Measurements from ENCODE around the gene RUFY3.

RUFY3 gene

GRCh38 chr4:70746179-70746839, 24.5 kb downstream of the RUFY3 start:
- no peak overlapping the region for H3K27ac ChIP-seq
- TF ChIP-seq ZFX (IDR thresholded peaks at IDR 0.05) (no peak), CTCF (conservative IDR thresholded peaks at IDR 0.05) (no peak)

- no peak overlapping the region for H3K27ac ChIP-seq
- TF ChIP-seq CTCF (conservative IDR thresholded peaks at IDR 0.05), result no peak
- TF ChIP-seq ZFX (IDR thresholded peaks at IDR 0.05), result no peak
Measured at GRCh38 chr4:70747874-70748273, 26.1 kb downstream of the RUFY3 start.

GRCh38 chr4:70749313-70749712, 27.5 kb downstream of the RUFY3 start:
- TF ChIP-seq CTCF (conservative IDR thresholded peaks at IDR 0.05) (no peak), ZFX (IDR thresholded peaks at IDR 0.05) (no peak)
- no peak overlapping the region for H3K27ac ChIP-seq

GRCh38 chr4:70752236-70752635, 30.5 kb downstream of the RUFY3 start:
- H3K27ac ChIP-seq, result no peak overlapping the region

GRCh38 chr4:70753630-70754029, 31.9 kb downstream of the RUFY3 start:
- TF ChIP-seq CTCF (conservative IDR thresholded peaks at IDR 0.05), result no peak
- no peak for TF ChIP-seq ZFX (IDR thresholded peaks at IDR 0.05)
- no peak overlapping the region for H3K27ac ChIP-seq

More at GRCh38 chr4:70752236-70752635, 30.5 kb downstream of the RUFY3 start:
- TF ChIP-seq ZFX (IDR thresholded peaks at IDR 0.05), result no peak
- no peak for TF ChIP-seq CTCF (conservative IDR thresholded peaks at IDR 0.05)

- H3K27ac ChIP-seq, result no peak overlapping the region
Measured at GRCh38 chr4:70754470-70754869, 32.7 kb downstream of the RUFY3 start.

More at GRCh38 chr4:70754470-70754869, 32.7 kb downstream of the RUFY3 start:
- no peak for TF ChIP-seq CTCF (conservative IDR thresholded peaks at IDR 0.05)
- TF ChIP-seq ZFX (IDR thresholded peaks at IDR 0.05), result no peak
